H1 (cell line): ENCODE measurements around the gene MIB2. TPM values are rescaled to one million over a fixed set of nuclear protein-coding genes. Genes with fewer than 3 reads are reported as not detected.

ENCODE experiments used
- GABPA ChIP-seq: IDR thresholded peaks from 2 replicates; pipeline ENCODE4 v1.6.1; 2011; ENCODE audit warnings: mild to moderate bottlenecking, low read length, moderate library complexity, borderline replicate concordance; ENCODE audit not compliant: insufficient read depth
- RXRA ChIP-seq: IDR thresholded peaks from 2 replicates; pipeline ENCODE4 v1.6.1; 2011; ENCODE audit warnings: low read depth, mild to moderate bottlenecking, low read length, moderate library complexity; ENCODE audit not compliant: insufficient read depth
- SAP30 ChIP-seq: fragments of 300-600 bp; sonication (generic); IDR thresholded peaks from 2 replicates; pipeline ENCODE4 v1.7.1; 2012; ENCODE audit warnings: low read length, moderate library complexity, mild to moderate bottlenecking, inconsistent platforms; ENCODE audit not compliant: insufficient read depth, insufficient replicate concordance
- polyA plus RNA-seq, 7 experiments: library from polyadenylated mRNA; depleted of rRNA in 3 of 7; stranded (reverse) in 5 of 7; unstranded in 2 of 7; fragments of >200 nt in 5 of 7; fragments of 200-250 nt in 2 of 7; gene quantifications; 1 replicate in 5 of 7; 2 replicates in 1 of 7; 4 replicates in 1 of 7; pipeline versions ENCODE4 v1.2.1 to v1.2.3, GENCODE V29; 2011 to 2013; ENCODE audit warnings: missing spikeins in 2 of 7, mixed read lengths in 2 of 7
- total RNA-seq: library from RNA; stranded (reverse); fragmentation: NEBNext Ultra II Directional; extraction: Animal tissue kit (Norgen Biotek cat#: 25700); gene quantifications from 2 replicates; pipeline ENCODE4 v1.2.1, GENCODE V29; 2021
- TF ChIP-seq, protein P1 (sequence below): IDR thresholded peaks from 2 replicates; pipeline ENCODE4 v1.6.1; 2011; ENCODE audit warnings: low read depth, mild to moderate bottlenecking, low read length; ENCODE audit not compliant: insufficient read depth

MIB2 gene
- total and polyA plus RNA-seq, 2 of the 8 experiments (the other 6 are each of a cell fraction or from before 2014, with no cell fraction given) = 32.5 to 60.0 TPM

DNA sequence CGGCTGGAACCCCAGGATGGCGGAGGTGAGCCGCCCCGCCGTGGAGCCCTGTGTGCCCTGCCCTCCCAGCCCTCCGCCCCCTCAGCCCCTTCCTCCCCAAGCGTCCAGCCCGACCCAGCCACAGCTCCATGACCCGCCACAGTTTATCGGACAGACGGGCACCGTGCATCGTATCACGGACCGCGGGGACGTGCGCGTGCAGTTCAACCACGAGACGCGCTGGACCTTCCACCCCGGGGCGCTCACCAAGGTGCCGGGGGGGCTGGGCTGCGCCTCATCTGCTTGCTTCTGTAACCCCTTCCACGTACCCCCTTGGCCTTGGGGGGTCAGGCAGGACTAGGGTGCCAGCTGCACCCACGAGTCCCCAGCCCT is 10.1 kb downstream of the MIB2 start (continued):
- TF ChIP-seq, protein P1, sequence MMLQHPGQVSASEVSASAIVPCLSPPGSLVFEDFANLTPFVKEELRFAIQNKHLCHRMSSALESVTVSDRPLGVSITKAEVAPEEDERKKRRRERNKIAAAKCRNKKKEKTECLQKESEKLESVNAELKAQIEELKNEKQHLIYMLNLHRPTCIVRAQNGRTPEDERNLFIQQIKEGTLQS = no peak
- TF ChIP-seq GABPA = no peak
- no peak for TF ChIP-seq RXRA
- no peak for TF ChIP-seq SAP30
